H1 (cell line): Measurements from ENCODE around the gene UVSSA. TPM values are rescaled to one million over a fixed set of nuclear protein-coding genes. Genes with fewer than 3 reads are reported as not detected.
A peak's percentile ranks its signal among the peaks of the same experiment; 100 is the strongest.

ENCODE experiments used
- CTCF ChIA-PET: fragments of 300-600 bp; sonication (Branson Sonifier 250); formaldehyde crosslinking; loops from one replicate; lab custom pipeline; 2021; ENCODE audit not compliant: partially characterized antibody; lab: Charles Lee
- POLR2A ChIA-PET: fragments of 300-600 bp; sonication (Branson Sonifier 250); formaldehyde crosslinking; loops from one replicate; lab custom pipeline; 2021; ENCODE audit warnings: inconsistent platforms; ENCODE audit not compliant: partially characterized antibody; lab: Charles Lee
- DNase-seq, 2 experiments: peaks; one replicate each; pipeline versions ENCODE4 v3.0.0 to v3.0.0-alpha.2; 2010 to 2022; ENCODE audit warnings: low spot score in 2 of 2, low read depth in 1 of 2, mixed read lengths in 1 of 2
- FAIRE-seq: peaks from 2 replicates; lab custom pipeline; 2011; peaks lifted over from hg19 to GRCh38; lab: Jason Lieb, UNC
- H2AFZ ChIP-seq: 2 replicates; pipeline ENCODE4 v1.8.1; 2012; ENCODE audit warnings: low read length, inconsistent platforms
- H2AK5ac ChIP-seq: 2 replicates; pipeline ENCODE4 v1.6.1; 2013; ENCODE audit warnings: low read depth, low read length
- H2BK120ac ChIP-seq: replicated peaks from 2 replicates; pipeline ENCODE3; 2013; ENCODE audit warnings: low read depth, low read length, inconsistent platforms
- H2BK12ac ChIP-seq: 2 replicates; pipeline ENCODE4 v1.6.1; 2013; ENCODE audit warnings: low read depth, low read length
- H2BK15ac ChIP-seq: 2 replicates; pipeline ENCODE4 v1.6.1; 2013; ENCODE audit warnings: low read length
- H2BK20ac ChIP-seq: 2 replicates; pipeline ENCODE4 v1.6.1; 2013; ENCODE audit warnings: low read length
- H2BK5ac ChIP-seq: 2 replicates; pipeline ENCODE4 v1.6.1; 2013; ENCODE audit warnings: low read depth, low read length
- H3K14ac ChIP-seq: 2 replicates; pipeline ENCODE4 v1.6.1; 2013; ENCODE audit warnings: inconsistent platforms; ENCODE audit not compliant: insufficient read length
- H3K18ac ChIP-seq: 2 replicates; pipeline ENCODE4 v1.6.1; 2013; ENCODE audit warnings: low read length; ENCODE audit errors: extremely low read depth
- H3K23ac ChIP-seq: 2 replicates; pipeline ENCODE4 v1.6.1; 2013; ENCODE audit warnings: inconsistent platforms; ENCODE audit not compliant: insufficient read length
- H3K23me2 ChIP-seq: 2 replicates; pipeline ENCODE4 v1.6.1; 2013; ENCODE audit warnings: low read depth, low read length
- H3K27ac ChIP-seq: 2 replicates; pipeline ENCODE4 v1.6.1; 2011; ENCODE audit warnings: low read depth, low read length, inconsistent platforms
- H3K27me3 ChIP-seq, 4 experiments: replicated peaks in 1 of 4; 1 replicate in 1 of 4; 2 replicates in 3 of 4; pipeline versions ENCODE4 v1.6.1 to v1.8.1; 2011 to 2013; ENCODE audit warnings: low read length in 3 of 4, mild to moderate bottlenecking in 3 of 4, inconsistent platforms in 2 of 4, mixed read lengths in 2 of 4, moderate library complexity in 1 of 4; ENCODE audit not compliant: control insufficient read depth in 3 of 4, insufficient read depth in 3 of 4; ENCODE audit errors: extremely low read depth in 1 of 4
- H3K36me3 ChIP-seq, 4 experiments: 2 replicates each; pipeline versions ENCODE4 v1.6.1 to v1.8.1; 2011 to 2013; ENCODE audit warnings: mild to moderate bottlenecking in 4 of 4, low read length in 3 of 4, moderate library complexity in 2 of 4, control low read depth in 1 of 4, inconsistent platforms in 1 of 4; ENCODE audit not compliant: insufficient read depth in 4 of 4, control insufficient read depth in 2 of 4
- H3K4ac ChIP-seq: replicated peaks from 2 replicates; pipeline ENCODE3; 2013; ENCODE audit warnings: low read length, low read depth, mixed read lengths, inconsistent platforms; ENCODE audit not compliant: insufficient read length
- H3K4me1 ChIP-seq, 4 experiments: replicated peaks in 1 of 4; 1 replicate in 1 of 4; 2 replicates in 3 of 4; pipeline versions ENCODE4 v1.6.1 to v1.8.1; 2011 to 2013; ENCODE audit warnings: low read length in 3 of 4, inconsistent platforms in 2 of 4, mixed read lengths in 1 of 4; ENCODE audit not compliant: insufficient read depth in 4 of 4, control insufficient read depth in 3 of 4
- H3K4me2 ChIP-seq, 2 experiments: 2 replicates each; pipeline versions ENCODE4 v1.6.1 to v1.8.1; 2011 to 2013; ENCODE audit warnings: low read depth in 2 of 2, low read length in 2 of 2, control low read depth in 1 of 2, inconsistent platforms in 1 of 2, mild to moderate bottlenecking in 1 of 2; ENCODE audit not compliant: insufficient read depth in 1 of 2
- H3K4me3 ChIP-seq, 4 experiments: fragments of 200-600, 300-600 bp in 1 of 4; sonication (generic), shearing (Covaris generic), sonication (Bioruptor Twin) in 1 of 4; 2 replicates each; pipeline versions ENCODE4 v1.5.1 to v1.8.1; 2011 to 2016; ENCODE audit warnings: low read length in 4 of 4, low read depth in 3 of 4, control low read depth in 2 of 4, inconsistent platforms in 2 of 4, mild to moderate bottlenecking in 2 of 4, mixed read lengths in 1 of 4, moderate library complexity in 1 of 4; ENCODE audit not compliant: insufficient read depth in 2 of 4; ENCODE audit errors: extremely low read depth in 1 of 4
- H3K56ac ChIP-seq: replicated peaks from 2 replicates; pipeline ENCODE3; 2013; ENCODE audit warnings: low read depth, mild to moderate bottlenecking, mixed read lengths, low read length, inconsistent platforms; ENCODE audit not compliant: insufficient read length
- H3K79me1 ChIP-seq: 2 replicates; pipeline ENCODE4 v1.6.1; 2013; ENCODE audit warnings: low read depth, low read length, control low read depth
- H3K79me2 ChIP-seq, 2 experiments: 2 replicates each; pipeline versions ENCODE4 v1.6.1 to v1.8.1; 2012 to 2013; ENCODE audit warnings: low read length in 2 of 2, mild to moderate bottlenecking in 2 of 2, inconsistent platforms in 1 of 2; ENCODE audit not compliant: insufficient read depth in 2 of 2, control insufficient read depth in 1 of 2
- H3K9ac ChIP-seq, 4 experiments: replicated peaks in 1 of 4; 1 replicate in 1 of 4; 2 replicates in 3 of 4; pipeline versions ENCODE4 v1.6.1 to v1.8.1; 2011 to 2013; ENCODE audit warnings: low read depth in 3 of 4, low read length in 3 of 4, control low read depth in 2 of 4, mild to moderate bottlenecking in 2 of 4, moderate library complexity in 2 of 4, inconsistent platforms in 1 of 4; ENCODE audit errors: extremely low read depth in 1 of 4
- H3K9me3 ChIP-seq, 2 experiments: 2 replicates each; pipeline versions ENCODE4 v1.6.1 to v1.8.1; 2012 to 2013; ENCODE audit warnings: mild to moderate bottlenecking in 2 of 2, moderate library complexity in 2 of 2, control low read depth in 1 of 2, inconsistent platforms in 1 of 2, low read depth in 1 of 2, low read length in 1 of 2, mixed read lengths in 1 of 2; ENCODE audit not compliant: insufficient read depth in 2 of 2
- H4K20me1 ChIP-seq, 2 experiments: replicated peaks in 1 of 2; 2 replicates each; pipeline versions ENCODE3 to v1.8.1; 2011 to 2013; ENCODE audit warnings: inconsistent platforms in 2 of 2, low read length in 2 of 2, mild to moderate bottlenecking in 1 of 2; ENCODE audit not compliant: insufficient read depth in 2 of 2, control insufficient read depth in 1 of 2
- H4K5ac ChIP-seq: 2 replicates; pipeline ENCODE4 v1.6.1; 2013; ENCODE audit warnings: low read length, low read depth, mixed read lengths, inconsistent platforms; ENCODE audit not compliant: insufficient read length
- H4K8ac ChIP-seq: 2 replicates; pipeline ENCODE4 v1.8.0; 2013; ENCODE audit warnings: mild to moderate bottlenecking, moderate library complexity, low read length, inconsistent platforms; ENCODE audit not compliant: insufficient read depth; ENCODE audit errors: extremely low read depth
- H4K91ac ChIP-seq: replicated peaks from 2 replicates; pipeline ENCODE3; 2013; ENCODE audit warnings: low read length, mixed read lengths, inconsistent platforms; ENCODE audit not compliant: insufficient read length
- CEBPB ChIP-seq: IDR thresholded peaks from 2 replicates; pipeline ENCODE4 v1.6.1; 2012; ENCODE audit warnings: low read depth, low read length
- CHD1 ChIP-seq: IDR thresholded peaks from 2 replicates; pipeline ENCODE4 v1.6.1; 2012; ENCODE audit warnings: low read depth, low read length, improper control_type of control experiment
- EGR1 ChIP-seq: IDR thresholded peaks from 2 replicates; pipeline ENCODE4 v1.6.1; 2011; ENCODE audit warnings: low read depth, low read length, borderline replicate concordance
- EP300 ChIP-seq, 2 experiments: IDR thresholded peaks; 1 replicate in 1 of 2; 2 replicates in 1 of 2; pipeline ENCODE4 v1.6.1; 2011 to 2012; ENCODE audit warnings: low read depth in 2 of 2, low read length in 2 of 2, mild to moderate bottlenecking in 2 of 2, borderline replicate concordance in 1 of 2, inconsistent platforms in 1 of 2, moderate library complexity in 1 of 2
- MAFK ChIP-seq: IDR thresholded peaks from 2 replicates; pipeline ENCODE4 v1.6.1; 2012; ENCODE audit warnings: low read depth, mild to moderate bottlenecking, improper control_type of control experiment, low read length
- PHF8 ChIP-seq: fragments of 200-600 bp; sonication (generic); conservative IDR thresholded peaks from 2 replicates; pipeline ENCODE4 v1.7.1; 2012; ENCODE audit warnings: low read depth, mild to moderate bottlenecking, inconsistent platforms, low read length, moderate library complexity
- YY1 ChIP-seq: IDR thresholded peaks from 2 replicates; pipeline ENCODE4 v1.6.1; 2011; ENCODE audit warnings: low read depth, mild to moderate bottlenecking, low read length
- WGBS, 2 experiments: shearing (Covaris generic) in 1 of 2; methylation state at CpG; one replicate each; pipeline versions ENCODE4 v1.1.6 to v1.1.7; 2013 to 2015; ENCODE audit warnings: low lambda C conversion rate in 2 of 2, mixed read lengths in 2 of 2, inconsistent platforms in 1 of 2, low coverage in 1 of 2, missing lambda C conversion rate in 1 of 2; ENCODE audit not compliant: insufficient replicate concordance in 2 of 2, insufficient coverage in 1 of 2, insufficient read length in 1 of 2; ENCODE audit errors: extremely low coverage in 1 of 2, missing lambda C conversion rate in 1 of 2; 5-methylcytosine and 5-hydroxymethylcytosine counted together
- polyA plus RNA-seq, 7 experiments: library from polyadenylated mRNA; depleted of rRNA in 3 of 7; stranded (reverse) in 5 of 7; unstranded in 2 of 7; fragments of >200 nt in 5 of 7; fragments of 200-250 nt in 2 of 7; gene quantifications; 1 replicate in 5 of 7; 2 replicates in 1 of 7; 4 replicates in 1 of 7; pipeline versions ENCODE4 v1.2.1 to v1.2.3, GENCODE V29; 2011 to 2013; ENCODE audit warnings: missing spikeins in 2 of 7, mixed read lengths in 2 of 7
- total RNA-seq: library from RNA; stranded (reverse); fragmentation: NEBNext Ultra II Directional; extraction: Animal tissue kit (Norgen Biotek cat#: 25700); gene quantifications from 2 replicates; pipeline ENCODE4 v1.2.1, GENCODE V29; 2021
- TF ChIP-seq, protein P1 (sequence below): IDR thresholded peaks from 2 replicates; pipeline ENCODE4 v1.6.1; 2011; ENCODE audit warnings: low read length, improper control_type of control experiment
- TF ChIP-seq, protein P2 (sequence below), 3 experiments: IDR thresholded peaks; 1 replicate in 2 of 3; 2 replicates in 1 of 3; pipeline versions ENCODE4 v1.5.1 to v1.6.1; 2011; ENCODE audit warnings: low read length in 3 of 3, mild to moderate bottlenecking in 3 of 3, inconsistent platforms in 2 of 3, low read depth in 1 of 3, moderate library complexity in 1 of 3; ENCODE audit not compliant: insufficient read depth in 1 of 3; ENCODE audit errors: control extremely low read depth in 1 of 3

The UVSSA gene
- total and polyA plus RNA-seq, 2 of the 8 experiments (the other 6 are each of a cell fraction or from before 2014, with no cell fraction given), result 14.5 to 19.4 TPM

DNA sequence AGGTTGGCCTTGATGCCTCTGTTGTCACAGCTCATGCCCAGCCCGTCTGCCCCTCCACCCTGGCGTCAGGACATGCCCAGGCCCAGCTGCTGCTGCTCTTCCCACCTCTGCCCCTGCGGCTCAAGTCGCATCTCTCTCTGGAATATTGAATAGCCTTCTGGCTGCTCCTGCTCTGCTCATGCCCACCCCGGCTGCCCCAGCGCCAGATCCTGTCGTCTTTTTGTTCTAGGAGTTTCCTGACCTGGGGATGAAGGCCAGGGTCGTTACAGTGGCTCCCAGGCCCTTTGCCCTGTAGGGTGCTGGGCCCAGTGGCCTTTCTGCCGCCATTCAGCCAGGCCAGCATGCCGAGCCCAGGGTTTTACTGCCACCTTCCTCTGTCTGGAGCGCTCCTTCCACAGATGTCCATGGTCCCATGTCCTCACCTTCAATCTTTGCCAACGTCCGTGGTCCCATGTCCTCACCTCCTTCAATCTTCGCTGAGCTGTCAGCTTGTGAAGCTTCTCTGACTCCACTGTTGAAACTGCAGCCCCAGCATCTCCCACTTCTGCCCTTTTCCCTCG lies 47.6 kb upstream of the UVSSA start:
- DNase-seq (no peak), FAIRE-seq (no peak)
- peaks cover 26% of the 10 kb centered on the region for H3K79me1 ChIP-seq
- H2BK15ac ChIP-seq, result no peak overlapping the region
- H2AK5ac ChIP-seq, result no peak overlapping the region
- no peak overlapping the region for H4K8ac ChIP-seq
- H3K56ac ChIP-seq, result no peak overlapping the region
- H2BK20ac ChIP-seq, result no peak overlapping the region
- H3K14ac ChIP-seq, result no peak overlapping the region
- H3K4me3 ChIP-seq, result no peak overlapping the region
- H4K5ac ChIP-seq, result no peak overlapping the region
- WGBS, 2 experiments, result 92% methylated on average over 15 of the region's 15 CpGs; no CpG with 5 or more reads in 1 of the 2 experiments
- H3K4me1 ChIP-seq, result peaks cover 3 to 26% (median 10%) of the 10 kb centered on the region in 4 experiments
- H2BK12ac ChIP-seq, result no peak overlapping the region
- peaks cover 2 to 24% (median 3%) of the 10 kb centered on the region in 4 experiments; a peak in 6 of 8 replicates for H3K36me3 ChIP-seq
- ChIA-PET POLR2A (interaction anchor here (1.0 to 2.3 kb wide), 4 partner anchors 10 to 49 kb away, joined by 4 to 6 read pairs (median 4); partner anchors contain the start of gene MAEA), CTCF (interaction anchor here (0.8 to 2.0 kb wide), 2 partner anchors 10 to 31 kb away, joined by 4 to 7 read pairs; no protein-coding TSS in a partner anchor)
- no peaks in the 10 kb centered on the region for H3K23me2 ChIP-seq
- H3K9me3 ChIP-seq, result no peaks in the 10 kb centered on the region
- peaks cover 31 to 34% of the 10 kb centered on the region in 2 experiments for H4K20me1 ChIP-seq
- peaks cover 12 to 91% of the 10 kb centered on the region in 2 experiments; a peak in 3 of 4 replicates for H3K79me2 ChIP-seq
- H3K18ac ChIP-seq, result no peak overlapping the region
- no peak overlapping the region for H3K4me2 ChIP-seq
- H3K4ac ChIP-seq, result no peak overlapping the region
- no peak overlapping the region for H3K9ac ChIP-seq
- H3K27ac ChIP-seq, result no peak overlapping the region
- H3K23ac ChIP-seq, result no peak overlapping the region
- H4K91ac ChIP-seq, result no peak overlapping the region
- no peak overlapping the region for H2AFZ ChIP-seq
- no peaks in the 10 kb centered on the region for H3K27me3 ChIP-seq
- H2BK120ac ChIP-seq, result no peak overlapping the region
- H2BK5ac ChIP-seq, result 0 out of 2 replicates have a peak overlapping the region, but pooled peaks have one; percentile 35
- no peak for TF ChIP-seq EGR1
- TF ChIP-seq YY1, result no peak
- no peak for TF ChIP-seq CHD1
- TF ChIP-seq CEBPB, result no peak
- no peak for TF ChIP-seq MAFK
- TF ChIP-seq EP300 (IDR thresholded peaks at IDR 0.05; ENCODE audit: borderline replicate concordance in 1 of 2, low read depth in 2 of 2, low read length in 2 of 2), result no peak
- TF ChIP-seq PHF8, result no peak
- TF ChIP-seq, protein P1, sequence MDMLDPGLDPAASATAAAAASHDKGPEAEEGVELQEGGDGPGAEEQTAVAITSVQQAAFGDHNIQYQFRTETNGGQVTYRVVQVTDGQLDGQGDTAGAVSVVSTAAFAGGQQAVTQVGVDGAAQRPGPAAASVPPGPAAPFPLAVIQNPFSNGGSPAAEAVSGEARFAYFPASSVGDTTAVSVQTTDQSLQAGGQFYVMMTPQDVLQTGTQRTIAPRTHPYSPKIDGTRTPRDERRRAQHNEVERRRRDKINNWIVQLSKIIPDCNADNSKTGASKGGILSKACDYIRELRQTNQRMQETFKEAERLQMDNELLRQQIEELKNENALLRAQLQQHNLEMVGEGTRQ, result no peak
- TF ChIP-seq, protein P2, sequence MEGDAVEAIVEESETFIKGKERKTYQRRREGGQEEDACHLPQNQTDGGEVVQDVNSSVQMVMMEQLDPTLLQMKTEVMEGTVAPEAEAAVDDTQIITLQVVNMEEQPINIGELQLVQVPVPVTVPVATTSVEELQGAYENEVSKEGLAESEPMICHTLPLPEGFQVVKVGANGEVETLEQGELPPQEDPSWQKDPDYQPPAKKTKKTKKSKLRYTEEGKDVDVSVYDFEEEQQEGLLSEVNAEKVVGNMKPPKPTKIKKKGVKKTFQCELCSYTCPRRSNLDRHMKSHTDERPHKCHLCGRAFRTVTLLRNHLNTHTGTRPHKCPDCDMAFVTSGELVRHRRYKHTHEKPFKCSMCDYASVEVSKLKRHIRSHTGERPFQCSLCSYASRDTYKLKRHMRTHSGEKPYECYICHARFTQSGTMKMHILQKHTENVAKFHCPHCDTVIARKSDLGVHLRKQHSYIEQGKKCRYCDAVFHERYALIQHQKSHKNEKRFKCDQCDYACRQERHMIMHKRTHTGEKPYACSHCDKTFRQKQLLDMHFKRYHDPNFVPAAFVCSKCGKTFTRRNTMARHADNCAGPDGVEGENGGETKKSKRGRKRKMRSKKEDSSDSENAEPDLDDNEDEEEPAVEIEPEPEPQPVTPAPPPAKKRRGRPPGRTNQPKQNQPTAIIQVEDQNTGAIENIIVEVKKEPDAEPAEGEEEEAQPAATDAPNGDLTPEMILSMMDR (IDR thresholded peaks at IDR 0.05; ENCODE audit: control extremely low read depth in 1 of 3, insufficient read depth in 1 of 3, low read depth in 1 of 3, low read length in 3 of 3), result no peak
